ELR (cell line): ENCODE data around the gene UBASH3B.
A peak's percentile ranks its signal among the peaks of the same experiment; 100 is the strongest.
"Not testable (repeated sequence)": the region's sequence is repeated elsewhere in the genome, so short reads cannot be mapped to it uniquely, and the experiment has no call there.

Experiments used
- DNase-seq: peaks from one replicate; pipeline ENCODE4 v3.0.0-alpha.2; 2015; ENCODE audit warnings: low read depth

Gene UBASH3B

GRCh38 chr11:122852796-122853160, 197.3 kb downstream of the UBASH3B start:
- DNase-seq: no peak

GRCh38 chr11:122853261-122853660, 197.7 kb downstream of the UBASH3B start:
- no peak for DNase-seq

GRCh38 chr11:122853971-122854446, 198.5 kb downstream of the UBASH3B start:
- DNase-seq: peak; percentile 85

- peak; percentile 33 for DNase-seq
Observed at GRCh38 chr11:122861631-122862030, 206.1 kb downstream of the UBASH3B start.

- DNase-seq: no peak
Observed at GRCh38 chr11:122862091-122862490, 206.6 kb downstream of the UBASH3B start.

- not testable (repeated sequence) for DNase-seq
Observed at GRCh38 chr11:122863154-122863553, 207.6 kb downstream of the UBASH3B start.

GRCh38 chr11:122863704-122864326, 208.3 kb downstream of the UBASH3B start:
- peak; percentile 73 for DNase-seq
